GM19324 (cell line): Measurements from ENCODE around the gene LUM.

Source experiments
- ATAC-seq: cut with Tn5 transposase; IDR thresholded peaks from one replicate; pipeline ENCODE4 v1.9.1; 2021; ENCODE audit warnings: mild to moderate bottlenecking, moderate library complexity; ENCODE audit not compliant: unreplicated experiment, low FRiP score

Gene LUM, protein sequence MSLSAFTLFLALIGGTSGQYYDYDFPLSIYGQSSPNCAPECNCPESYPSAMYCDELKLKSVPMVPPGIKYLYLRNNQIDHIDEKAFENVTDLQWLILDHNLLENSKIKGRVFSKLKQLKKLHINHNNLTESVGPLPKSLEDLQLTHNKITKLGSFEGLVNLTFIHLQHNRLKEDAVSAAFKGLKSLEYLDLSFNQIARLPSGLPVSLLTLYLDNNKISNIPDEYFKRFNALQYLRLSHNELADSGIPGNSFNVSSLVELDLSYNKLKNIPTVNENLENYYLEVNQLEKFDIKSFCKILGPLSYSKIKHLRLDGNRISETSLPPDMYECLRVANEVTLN

DNA sequence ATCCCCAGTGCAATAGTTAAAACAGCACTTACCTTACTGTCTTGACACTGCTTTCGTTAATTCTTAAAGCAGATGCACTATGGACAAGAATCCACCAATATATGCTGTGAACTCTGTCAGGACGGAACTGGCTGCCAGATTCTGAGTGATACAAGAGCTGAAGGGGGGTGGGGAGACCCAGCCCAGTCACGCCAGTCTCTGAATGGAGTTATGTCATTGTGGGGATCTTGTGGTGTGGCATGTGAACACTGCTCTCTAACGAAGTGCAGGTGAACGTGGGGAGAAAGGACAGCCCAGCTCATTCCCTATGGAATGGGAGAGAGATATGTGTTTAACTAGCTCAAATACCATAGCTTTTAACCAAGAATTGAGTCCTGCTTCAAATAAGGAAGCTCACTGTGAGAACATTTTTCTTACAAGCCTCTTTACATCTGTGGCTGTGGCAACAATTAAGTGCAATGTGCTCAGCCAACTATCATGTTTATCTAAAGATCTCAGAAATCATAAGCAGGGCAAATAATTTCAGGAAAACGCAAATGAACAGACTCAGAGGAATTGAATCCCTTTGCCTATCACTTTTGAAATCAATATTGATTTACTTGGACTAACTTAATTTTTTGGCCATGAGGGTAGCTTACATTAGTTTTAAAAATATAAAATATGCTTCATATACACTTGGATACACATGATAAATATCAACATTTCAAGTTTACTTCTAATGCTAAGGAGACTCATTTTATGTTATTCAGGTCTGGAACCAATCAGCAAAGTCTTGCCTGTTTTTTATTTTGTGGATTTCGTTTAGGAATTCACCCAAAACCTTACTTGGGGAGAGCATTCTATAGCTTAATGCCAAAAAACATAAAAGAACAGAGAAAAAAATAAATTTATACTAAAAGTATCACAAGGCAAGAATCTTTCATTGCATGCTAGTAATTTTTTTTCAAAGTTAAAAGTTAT lies at the start of gene LUM:
Gene LUM, minus strand, starts transcription at position 129 of the 960 bp plus-strand sequence. CDS start 2,515 bp downstream, outside the sequence.
- ATAC-seq: no peak

DNA sequence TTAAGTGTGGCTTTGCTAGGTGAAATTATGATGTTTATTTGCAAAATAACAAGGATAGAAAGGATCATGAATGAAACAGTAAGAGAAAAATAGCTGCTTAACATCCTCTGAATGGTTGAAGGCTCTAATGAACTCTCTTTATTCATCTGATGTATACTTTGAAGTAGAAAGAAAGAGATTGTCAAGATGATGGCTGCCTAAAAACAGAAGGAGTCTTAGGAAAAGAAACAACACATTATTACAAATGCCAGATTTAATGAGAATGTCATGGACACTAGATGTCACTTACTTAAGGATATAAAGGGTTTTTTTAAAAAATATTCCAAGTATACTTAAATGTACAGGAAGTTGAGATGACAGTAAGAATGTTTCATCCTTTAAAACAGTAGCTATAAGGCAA lies 49.7 kb upstream of the LUM start:
- no peak for ATAC-seq

DNA sequence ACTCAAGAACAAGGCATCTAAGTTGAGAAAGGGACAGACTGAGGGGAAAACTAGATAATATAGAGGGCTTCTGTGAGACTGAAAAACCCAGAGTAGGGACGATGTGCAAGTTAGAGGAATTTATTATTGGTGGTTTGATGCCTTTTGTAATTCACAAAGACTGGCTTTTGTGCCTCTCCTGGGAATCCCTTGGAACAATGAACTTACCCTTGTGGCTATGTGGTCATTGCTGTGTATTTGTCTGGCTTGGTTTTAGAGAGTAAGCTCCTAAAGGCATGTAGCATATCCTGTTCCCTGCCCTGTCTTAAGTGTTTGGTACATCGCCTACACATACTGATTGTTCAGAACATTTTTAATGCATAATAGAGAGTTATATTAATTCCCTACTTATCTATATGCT lies 44.7 kb upstream of the LUM start:
- ATAC-seq: no peak

DNA sequence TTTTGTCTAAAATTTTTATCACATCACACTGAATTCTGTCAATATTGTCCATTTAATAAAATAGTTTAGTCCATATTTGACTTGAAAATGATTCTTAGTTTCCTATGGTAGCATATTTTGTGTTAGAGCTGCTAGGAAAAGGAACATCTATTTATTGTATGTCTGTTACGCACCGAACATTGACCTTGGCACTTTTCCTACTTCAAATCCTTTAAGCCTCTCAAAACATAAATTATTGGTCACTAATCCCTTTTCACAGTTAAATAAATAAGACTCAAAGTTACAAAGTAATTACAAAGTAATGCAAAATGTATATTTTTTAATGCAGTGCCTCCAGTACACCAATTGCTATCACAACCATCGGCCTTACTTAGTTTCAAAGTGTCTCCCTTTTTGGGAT lies 42.8 kb upstream of the LUM start:
- ATAC-seq: no peak

DNA sequence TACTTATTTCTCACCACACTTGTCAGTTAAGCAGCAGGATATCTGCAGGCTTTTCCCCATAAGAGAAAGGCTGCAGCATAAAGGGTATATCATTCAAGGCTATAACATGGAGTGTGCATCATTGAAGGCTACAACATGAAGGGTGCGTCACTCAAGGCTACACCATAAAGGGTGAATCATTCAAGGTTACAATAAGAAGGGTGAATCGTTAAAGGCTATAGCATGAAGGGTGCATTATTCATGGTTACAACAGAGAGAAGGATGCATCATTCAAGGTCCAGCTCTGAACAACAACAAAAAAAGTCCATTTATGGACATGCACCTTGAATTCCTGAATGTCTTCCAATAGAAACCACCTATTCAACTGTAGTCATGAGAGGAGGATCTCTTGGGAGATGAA lies 32.8 kb upstream of the LUM start:
- no peak for ATAC-seq

DNA sequence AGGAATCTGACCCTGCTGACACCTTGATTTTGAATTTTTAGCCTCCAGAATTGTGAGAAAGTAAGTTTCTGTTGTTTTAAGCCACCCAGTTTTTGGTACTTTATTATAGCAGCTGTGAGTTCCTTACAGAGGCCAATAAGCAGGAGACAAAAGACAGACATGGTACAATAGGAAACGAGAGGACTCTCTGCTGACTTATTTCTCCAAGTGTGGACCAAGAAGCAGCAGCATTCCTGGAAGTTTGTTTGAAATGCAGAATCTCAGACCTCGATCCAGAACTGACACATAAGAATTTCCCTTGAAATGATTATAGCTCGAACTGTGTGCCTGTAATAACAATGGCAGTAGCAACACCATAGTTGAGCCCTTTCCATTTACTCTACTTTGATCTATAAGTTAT lies 31.9 kb upstream of the LUM start:
- no peak for ATAC-seq

DNA sequence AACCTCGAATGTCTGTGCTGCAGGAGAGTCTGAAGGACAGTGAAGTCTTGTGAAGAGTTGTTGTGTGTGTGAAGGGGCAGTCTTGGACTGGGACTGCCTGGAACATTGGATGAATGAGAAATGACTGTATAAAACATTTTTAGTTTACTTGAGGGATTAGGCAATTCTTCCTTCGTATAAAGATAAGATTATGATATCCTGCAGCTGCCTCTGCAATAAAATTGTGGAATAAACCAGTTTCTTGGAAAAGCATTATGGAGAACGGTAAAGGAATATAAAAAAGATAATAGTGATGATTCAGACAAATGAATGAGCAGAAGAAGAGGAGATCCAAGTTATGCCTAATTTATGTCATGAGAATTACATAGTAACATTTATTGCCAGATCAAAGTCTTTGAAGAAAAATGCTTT lies 30.9 kb upstream of the LUM start:
- no peak for ATAC-seq

DNA sequence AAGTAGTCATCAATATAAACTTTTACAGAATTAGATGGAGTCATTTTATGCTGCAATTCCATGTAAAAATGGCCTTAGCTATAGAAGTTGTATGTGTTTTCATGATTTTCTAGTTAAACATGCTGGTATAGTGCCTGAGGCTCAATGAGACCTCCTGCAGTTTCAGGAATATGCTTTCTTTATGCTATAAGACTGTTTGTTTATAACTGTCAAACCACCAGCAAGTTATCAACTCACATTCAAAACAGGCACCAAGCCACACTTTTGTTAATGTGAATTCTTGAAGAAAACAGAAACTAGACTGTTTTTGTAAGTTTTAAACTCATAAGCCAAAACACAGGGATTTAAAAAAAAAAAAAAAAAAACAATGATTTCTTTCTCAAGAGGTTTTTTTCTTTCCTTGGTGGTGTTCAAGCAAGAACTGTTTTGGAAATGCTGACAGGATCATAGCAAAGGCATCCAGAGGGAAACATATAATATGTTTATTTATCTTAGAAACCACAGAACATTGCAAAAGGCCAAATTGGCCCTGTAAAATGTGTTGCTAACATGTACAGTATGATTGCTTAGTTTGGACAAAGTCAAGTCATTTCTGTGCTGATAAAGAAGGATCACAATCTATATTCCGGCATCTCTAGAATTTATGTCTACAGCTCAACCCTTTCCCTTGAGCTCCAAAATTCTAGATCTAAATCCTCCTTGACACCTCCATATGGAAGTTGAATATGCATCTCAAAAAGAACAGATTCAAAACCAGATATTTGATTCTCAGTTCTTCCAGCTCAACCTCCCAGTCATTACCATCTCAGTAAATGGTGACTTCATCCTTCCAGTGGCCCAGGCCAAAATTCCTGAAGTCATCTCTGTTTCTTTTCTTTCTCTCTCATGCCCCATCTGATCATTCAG lies 29.0 kb upstream of the LUM start:
- no peak for ATAC-seq

DNA sequence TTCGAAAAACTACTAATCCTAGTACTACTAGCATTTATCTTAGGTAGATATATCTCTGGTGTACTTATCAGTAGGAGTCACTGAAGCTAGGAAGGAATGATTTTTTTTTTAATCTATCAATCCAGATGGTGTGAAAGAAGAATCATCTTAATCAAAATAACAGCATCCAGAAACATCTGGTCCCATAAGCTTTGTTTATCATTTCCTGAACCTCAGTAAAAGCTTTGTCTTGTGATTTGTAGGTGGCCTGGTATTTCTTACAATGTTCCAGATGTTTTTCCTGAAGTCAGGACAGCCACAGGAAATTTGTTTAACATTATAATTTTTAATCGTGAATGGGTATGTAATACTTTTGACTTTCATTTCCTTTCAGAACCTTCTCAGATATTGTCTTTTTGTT lies 28.0 kb upstream of the LUM start:
- ATAC-seq: no peak

DNA sequence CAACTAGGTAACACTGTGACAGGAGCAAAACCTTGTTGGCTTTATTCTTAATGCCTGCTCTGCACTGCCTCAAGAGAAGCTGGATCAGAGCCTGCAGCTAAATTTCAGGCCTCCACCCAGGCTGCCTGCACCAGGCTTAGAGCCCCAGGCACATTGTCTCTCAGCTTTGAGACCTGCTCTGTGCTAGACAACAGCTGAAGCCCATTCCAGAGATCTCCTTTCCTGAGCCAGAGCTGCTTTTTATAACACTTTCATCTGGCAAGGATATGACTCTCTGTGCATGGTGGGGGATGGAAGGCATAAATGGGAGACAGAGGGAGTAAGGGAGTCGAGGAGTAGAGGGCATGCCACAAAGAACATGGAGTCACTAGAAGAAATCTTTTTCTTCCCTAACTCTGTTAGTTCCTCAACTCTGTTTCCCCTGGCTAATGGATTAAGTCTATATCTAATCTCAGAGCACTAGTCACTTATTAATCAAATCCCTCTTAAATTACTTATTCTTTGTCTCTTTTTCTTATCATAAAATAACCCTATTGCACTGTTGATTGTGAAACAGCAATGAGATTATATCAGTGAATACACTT lies 27.1 kb upstream of the LUM start:
- no peak for ATAC-seq

DNA sequence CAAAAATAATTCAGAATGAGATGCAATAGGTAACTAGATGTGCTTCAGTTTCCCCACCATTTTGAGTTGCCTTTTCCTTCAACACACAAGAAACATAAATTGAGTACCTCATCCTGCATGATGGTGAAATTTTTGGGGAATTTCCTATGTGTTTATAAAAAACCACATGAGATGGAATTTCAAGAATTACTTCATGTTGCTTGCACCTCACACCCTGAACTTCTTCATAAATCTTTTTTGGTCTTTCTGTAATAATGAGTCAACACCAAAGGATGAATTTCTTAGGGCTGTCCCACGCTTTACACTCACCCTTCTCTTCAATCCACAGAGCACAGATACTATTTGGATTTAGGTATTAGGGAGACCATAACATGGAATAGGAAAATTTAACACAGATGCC lies 22.6 kb upstream of the LUM start:
- ATAC-seq: no peak

DNA sequence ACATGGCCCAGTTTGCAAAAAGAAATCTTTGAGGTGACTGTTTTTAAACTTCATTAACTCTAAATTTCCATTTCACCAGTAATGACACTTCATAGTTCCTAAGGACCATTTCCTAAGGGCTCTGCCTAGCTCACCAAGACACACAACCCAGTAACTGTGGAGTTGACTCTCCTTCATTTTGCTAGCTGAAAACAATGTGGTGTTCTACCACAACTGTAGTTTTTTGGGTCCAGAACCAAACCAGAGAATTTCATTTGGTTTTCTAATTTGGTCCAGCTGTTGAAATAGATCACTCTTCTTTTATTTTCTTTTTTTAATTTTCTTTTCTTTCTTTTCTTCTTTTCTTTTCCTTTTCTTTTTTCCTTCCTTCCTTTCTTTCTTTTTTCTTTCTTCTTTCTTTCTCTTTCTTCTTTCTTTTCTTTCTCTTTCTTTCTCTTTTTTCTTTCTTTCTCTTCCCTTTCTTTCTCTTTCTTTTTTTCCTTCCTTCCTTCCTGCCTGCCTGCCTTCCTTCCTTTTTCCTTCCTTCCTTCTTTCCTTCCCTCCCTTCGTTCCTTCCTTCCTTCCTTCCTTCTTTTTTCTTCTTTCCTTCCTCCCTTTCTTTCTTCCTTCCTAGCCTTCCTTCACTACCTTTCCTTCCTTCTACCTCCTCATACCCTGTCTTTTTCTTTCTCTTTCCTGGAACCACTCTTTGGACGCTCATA lies 18.5 kb upstream of the LUM start:
- ATAC-seq: no peak

DNA sequence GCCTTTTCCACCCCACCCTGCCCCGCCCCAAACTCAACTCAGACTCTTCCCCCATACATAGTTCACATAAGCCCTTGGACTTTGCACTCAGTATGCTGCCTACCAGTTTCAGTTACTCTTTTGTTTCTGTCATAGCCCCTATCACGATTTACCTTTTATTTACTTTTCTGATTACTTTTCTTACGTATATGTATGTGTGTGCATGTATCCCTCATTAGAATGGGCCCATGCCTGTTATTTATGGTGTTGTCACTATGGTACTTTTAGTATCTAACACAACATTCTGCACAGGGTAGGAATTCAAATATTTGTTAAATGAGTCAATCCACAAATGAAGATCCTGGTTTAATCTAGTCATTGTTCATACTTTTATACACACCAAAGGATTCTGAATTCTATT lies 16.5 kb upstream of the LUM start:
- ATAC-seq: peak; percentile 85

DNA sequence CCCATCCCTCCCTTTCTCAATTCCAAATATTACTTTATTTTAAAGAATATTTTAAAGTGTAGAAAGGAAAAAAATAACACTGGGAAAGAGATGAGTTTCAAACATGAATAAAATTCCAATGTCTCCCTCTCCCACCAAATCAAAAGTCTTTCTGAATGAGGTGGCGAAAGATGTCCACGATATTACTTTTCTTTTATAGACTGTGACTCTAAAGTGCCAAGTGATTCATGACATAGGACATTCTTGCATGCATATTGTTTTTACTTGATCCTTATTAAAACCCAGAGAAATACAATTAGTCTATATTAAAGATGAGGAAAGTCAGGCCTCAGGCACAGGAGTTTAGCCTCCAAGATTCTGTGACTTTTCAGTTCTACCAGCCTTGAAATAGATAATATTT lies 16.0 kb upstream of the LUM start:
- no peak for ATAC-seq

DNA sequence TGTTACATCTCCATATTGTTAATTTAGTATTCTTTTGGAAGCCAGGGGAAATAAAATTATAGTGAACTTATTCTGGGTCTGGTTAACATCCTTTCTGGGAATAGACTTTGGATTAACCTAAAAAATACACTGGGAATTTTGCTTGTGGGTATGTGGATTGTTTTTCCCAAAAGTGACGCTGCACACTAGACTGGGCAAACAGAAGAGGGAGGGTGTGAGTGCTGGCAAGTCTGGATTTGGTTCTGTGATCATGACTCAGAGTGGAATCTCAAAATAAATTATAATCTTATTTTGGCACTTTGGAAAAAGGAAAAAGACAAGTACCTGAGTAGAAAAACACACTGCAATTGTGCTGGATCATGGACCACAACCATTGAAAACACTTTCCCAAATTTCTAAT lies 15.2 kb upstream of the LUM start:
- ATAC-seq: no peak

DNA sequence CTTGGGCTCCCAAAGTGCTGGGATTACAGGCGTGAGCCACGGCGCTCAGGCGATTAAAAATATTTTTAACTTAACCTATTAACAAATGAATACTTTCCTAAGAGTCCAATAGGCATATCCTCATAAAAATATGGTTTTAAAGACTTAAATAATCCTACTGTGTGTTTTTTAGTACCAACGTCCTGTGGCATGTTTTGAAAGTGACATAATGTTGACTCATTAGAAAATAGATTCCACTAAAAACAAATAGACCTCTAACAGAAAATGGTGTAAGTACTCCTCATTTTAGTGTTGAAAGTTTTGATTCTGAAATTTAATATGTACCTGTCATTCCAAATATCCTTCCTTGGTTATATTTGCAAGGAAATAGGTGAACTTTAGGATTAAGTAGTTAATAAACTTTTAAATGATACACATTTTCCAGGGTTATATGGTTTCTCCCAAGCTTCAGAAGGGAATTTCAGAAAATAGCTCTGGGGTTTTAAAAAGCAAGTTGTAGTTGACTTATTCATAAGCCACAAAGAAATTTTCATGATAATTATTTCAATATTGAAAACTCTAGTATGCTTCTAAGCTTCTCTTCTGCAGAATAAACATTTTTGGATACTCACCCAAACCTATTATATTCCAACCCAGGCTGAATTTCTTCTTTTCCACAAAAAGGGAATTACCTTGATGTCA lies 12.1 kb upstream of the LUM start:
- ATAC-seq: no peak

DNA sequence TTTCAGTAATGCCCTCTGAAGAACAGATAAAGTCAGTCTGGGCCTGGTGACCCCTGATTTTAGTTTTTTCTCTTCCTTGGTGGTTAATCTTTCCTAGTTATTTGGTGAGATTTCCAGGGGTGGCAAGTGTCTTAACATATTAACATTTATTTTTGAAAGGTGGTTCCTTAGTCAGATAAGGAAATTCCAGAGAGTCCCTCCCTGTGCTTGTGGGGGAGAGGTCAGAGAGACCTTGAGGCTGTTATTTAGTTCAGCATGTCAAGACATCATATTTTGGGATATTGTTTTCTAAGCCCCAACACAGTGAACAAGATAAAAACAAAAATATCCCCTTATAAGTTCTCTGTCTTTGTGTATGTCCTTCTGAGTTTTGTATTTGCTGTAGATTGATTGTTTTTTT lies 9.5 kb upstream of the LUM start:
- ATAC-seq: no peak

DNA sequence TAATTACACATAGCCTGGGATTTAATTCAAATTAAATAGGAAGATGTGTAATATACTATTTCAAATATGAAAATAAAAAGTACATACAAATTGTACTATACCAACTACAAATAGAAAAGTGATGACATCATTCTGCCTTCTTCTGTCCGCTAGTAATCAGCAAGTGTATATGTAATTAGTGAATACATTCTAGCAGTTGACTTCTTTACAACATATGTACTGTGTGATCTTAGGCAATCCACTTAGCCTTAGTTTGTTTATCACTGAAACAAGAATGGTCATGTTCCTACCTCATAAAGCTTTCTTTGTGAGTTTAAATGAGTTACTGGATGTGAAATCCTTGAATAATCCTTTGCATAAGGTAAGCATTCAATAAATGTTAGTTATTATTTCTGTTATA lies 7.8 kb upstream of the LUM start:
- ATAC-seq: no peak

DNA sequence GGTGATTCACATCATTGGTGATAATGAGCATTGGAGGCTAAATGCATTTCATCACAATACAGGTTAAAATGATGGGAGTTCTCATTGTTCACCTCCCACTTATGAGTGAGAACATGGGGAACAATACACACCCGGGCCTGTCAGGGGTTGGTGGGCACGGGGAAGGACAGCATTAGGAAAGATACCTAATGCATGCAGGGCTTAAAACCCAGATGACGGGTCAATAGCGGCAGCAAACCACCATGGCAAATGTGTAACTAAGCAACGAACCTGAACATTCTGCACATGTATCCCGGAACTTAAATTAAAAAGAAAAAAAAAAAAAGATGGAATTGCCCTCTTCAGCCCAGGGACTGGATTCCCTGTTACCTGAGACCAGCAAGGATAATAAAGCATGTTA lies 2.3 kb upstream of the LUM start:
- ATAC-seq: no peak
